Fibroblast of skin of back (primary cell): ENCODE measurements around the gene COL6A3.
"Not testable (repeated sequence)": the region's sequence is repeated elsewhere in the genome, so short reads cannot be mapped to it uniquely, and the experiment has no call there.

Source experiments
- DNase-seq: peaks from one replicate; pipeline ENCODE4 v3.0.0-alpha.2; 2013

Gene COL6A3

DNA sequence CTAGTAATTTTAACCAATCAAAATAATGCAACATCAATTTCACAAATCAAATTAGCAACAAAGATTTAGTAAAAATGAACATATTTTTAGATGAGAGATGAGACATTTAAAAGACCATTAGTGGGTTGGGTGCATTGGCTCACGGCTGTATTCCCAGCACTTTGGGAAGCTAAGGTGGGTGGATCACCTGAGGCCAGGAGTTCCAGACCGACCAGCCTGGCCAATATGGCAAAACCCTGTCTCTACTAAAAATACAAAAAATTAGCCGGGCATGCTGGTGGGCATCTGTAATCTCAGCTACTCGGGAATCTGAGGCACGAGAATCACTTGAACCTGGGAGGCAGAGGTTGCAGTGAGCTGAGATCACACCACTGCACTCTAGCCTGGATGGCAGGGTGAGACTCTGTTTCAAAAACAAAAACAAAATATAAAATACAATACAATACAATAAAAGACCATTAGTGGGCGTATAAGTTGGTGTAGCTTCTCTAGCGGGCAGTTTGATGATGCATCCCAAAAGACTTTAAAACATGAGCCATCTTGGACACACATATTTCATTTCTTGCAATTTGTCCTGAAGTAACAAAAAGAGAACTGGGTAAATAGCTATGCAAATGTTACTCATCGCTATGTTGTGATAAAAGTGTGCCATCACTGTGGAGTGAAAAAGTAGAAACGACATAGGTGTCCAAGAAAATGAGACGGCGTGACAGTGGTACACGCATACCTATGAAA, 101.8 kb downstream of the COL6A3 start:
- DNase-seq, result peak; percentile 86

DNA sequence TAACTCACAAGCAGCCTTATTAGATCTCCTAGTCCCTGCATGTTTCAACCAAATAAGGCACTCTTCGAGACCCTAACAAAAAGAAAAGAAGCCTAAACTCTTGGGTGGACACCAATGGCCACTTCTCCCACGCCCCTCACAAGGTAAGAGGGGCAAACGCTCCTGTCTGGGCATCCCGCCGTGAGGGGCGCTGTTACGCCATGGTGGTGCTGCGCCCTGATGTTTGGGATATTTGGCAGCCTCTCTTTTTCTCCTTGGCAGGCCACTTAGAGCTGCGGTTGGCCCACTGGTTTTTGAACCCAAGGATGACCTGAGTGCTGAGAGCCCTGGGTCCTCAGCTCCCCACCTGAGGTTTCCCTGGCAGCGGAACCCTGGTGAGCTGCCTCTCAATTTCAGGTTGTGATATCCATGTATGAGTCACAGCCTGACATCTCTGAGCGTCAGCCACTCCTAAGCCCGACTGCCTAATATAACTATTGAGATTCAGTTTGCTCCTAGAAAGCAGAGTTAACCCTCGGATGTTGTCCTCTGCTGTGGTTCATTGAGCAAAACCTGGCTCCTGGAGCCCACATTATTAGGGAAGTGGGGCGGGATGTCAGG, 103.3 kb downstream of the COL6A3 start:
- peak; percentile 42 for DNase-seq

DNA sequence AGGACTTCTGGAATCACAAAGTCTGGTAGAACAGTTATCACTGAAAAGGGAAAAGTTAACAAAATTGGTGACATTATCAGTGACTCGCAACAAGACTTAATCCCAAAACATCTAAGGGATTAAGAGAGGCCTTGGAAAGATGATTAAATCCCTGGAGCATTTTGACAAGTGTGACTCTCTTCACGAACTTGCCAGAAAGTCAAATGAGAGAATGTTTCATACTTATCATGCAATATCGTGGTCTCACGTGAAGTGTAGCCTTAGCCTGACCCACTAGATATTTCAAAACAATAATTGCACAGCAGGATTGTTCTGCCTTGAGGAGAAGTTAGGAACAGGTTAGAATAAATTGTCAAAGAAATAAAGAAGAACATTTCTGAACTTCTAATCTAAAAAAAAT, 104.5 kb downstream of the COL6A3 start:
- peak; percentile 76 for DNase-seq

DNA sequence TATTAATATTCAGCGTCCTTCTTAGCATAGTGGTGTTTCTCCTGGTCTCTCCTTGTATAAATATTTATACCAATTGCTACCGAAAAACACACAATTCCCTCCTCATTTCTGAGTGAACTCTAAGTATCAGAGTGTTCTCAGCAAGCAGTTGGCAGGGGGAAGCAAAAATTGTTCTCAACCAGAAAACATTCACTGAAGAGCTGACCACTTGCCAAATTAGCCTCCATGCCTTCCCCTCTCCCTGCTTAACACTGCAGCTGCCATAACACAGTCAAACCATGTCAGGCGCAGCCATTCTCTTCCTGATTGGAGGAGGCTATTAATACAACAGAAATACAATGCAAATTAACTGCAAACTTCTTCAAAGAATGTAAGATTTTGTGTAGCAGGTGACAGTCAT, 105.0 kb downstream of the COL6A3 start:
- no peak for DNase-seq

DNA sequence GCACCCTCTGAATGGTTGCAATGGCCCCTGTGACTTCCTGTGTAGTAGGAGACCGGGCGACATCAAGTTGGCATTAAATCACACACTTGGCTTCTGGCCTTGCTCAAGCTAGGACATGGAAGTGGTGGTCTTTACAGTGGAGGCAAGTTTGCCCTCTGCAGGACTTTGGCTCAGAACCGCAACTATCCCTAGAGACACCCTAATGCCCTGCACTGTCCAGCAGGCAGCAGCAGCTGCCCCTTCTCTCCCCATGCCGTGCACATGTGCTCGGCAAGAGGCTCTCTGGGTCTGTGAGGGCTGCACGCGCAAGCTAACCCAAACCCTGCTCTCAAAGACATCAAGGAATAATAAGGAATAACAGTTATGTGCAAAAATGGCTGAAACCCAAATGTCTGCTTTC, 106.5 kb downstream of the COL6A3 start:
- DNase-seq, result no peak

- DNase-seq, result peak; percentile 56
Measured at GRCh38 chr2:237306787-237307170, 107.2 kb downstream of the COL6A3 start.

DNA sequence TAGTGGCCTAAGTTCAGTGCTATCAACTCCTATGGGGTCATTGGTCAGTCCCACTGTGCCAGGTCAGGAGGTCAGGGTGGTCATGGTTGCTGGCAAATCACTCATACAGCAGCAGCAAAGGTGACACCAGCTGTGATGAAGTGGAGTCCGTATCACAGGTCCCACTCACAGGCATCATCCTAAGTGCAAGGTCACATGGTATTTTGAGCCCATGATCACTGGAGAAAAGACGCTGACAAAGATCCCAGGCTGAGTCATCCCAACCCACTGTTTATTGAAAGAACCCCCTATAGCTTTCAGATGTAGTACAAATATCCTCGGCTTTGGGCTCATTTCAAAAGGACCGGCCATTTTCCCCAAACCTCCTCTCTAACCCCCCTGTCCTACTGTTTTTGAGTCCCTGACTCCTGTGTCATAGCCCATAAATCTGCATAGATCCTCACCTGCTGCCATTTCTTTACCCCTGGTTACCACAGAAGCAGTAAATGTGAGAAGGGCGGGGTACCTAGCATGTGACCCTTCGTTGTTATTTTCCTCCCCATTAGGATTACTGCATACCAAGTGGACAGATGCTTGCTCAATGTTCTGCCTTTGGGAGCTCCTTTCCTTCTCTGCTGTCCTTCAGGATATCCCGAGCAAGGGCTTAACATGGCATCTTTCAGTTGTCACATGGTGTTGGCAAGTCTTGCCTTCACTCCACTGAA, 107.7 kb downstream of the COL6A3 start:
- peak; percentile 91 for DNase-seq

DNA sequence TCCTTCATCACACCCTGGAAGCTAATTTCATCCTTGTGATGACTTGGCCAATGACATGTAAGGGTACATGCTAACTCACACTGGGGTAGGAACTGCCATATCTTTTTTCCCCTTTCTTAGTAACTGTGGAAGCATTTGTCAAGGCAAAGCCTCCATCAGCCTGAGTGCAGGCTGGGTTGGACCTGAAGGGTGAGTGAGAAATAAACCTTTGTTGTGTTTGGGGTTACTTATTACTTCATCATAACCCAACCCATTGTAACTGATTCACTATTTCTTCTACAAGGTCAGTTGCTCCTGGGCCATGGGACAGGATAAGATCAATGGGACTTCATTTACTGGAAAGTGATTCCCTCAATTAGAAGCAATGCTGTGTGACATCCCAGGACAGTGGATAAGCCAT, 108.4 kb downstream of the COL6A3 start:
- no peak for DNase-seq

DNA sequence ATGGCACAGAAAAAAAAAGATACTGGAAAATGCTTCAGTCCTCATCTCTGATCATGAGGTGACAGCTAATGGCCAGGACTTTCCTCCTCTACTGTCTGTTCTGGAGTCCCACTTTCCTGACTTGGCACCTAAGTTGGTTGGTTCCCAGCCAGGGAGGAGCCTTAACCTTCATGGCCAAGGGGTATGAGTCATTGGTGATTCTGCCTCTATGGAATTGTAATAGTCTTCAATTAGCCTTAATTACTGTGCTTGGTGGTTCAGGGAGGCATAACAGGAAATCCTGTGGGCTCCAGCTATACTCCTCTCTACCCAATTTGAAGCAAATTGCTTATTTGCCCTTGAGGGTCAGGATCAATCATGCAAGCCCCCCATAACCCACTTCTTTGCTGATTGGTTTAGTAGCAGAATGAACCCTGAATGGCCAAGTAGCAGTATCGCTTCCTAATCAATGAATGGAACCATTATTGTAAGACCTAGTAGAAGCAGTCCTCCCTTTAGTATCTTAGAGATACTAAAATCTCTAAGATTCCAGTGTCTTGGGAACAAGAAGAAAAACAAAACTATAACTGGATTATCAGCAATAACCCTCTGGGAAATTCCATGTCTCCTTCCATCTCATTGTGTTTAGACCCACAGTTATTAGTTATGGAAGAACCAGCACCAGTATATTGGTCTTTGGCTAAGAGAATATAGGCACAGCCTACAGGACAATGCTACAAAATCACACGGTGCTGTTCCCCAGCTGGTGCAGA, 109.0 kb downstream of the COL6A3 start:
- DNase-seq, result peak; percentile 93

DNA sequence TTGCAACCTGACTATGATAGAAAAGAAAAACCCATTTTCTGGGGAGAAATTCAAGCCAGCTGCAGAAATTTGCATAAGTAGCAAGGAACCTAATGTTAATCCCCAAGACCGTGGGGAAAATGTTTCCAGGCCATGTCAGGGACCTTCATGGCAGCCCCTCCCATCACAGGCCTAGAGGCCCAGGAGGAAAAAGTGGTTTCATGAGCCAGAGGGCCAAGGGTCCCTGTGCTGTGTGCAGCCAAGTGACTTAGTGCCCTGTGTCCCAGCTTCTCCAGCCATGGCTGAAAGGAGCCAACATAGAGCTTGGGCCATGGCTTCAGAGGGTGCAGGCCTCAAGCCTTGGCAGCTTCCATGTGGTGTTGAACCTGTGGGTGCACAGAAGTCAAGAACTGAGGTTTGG, 110.7 kb downstream of the COL6A3 start:
- DNase-seq, result not testable (repeated sequence)

GRCh38 chr2:237301595-237301994, 112.4 kb downstream of the COL6A3 start:
- DNase-seq, result no peak

GRCh38 chr2:237300739-237301138, 113.2 kb downstream of the COL6A3 start:
- no peak for DNase-seq

DNA sequence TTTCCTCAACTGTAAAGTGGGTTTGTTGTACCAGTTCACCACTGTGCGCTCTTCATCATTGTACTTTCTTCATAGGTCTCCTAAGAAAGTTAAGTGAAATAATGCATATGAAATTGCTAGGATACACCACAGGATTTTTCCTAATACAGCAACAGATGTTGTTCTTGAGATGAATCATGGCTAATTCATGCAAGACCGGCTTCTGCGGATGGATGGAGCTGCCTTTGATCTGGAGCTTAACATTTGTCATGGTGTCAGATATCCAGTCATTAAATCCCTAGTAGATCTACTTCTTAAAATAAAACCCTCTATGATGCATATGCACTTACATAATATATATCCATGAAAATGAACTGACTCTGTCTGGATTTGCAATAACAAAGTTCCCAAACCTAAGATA, 114.1 kb downstream of the COL6A3 start:
- peak; percentile 99 for DNase-seq

- peak; percentile 64 for DNase-seq
Measured at GRCh38 chr2:237298151-237299118, 115.5 kb downstream of the COL6A3 start.

- DNase-seq, result no peak
Measured at GRCh38 chr2:237297421-237298150, 116.4 kb downstream of the COL6A3 start.

GRCh38 chr2:237296756-237297155, 117.2 kb downstream of the COL6A3 start:
- DNase-seq, result peak; percentile 56

GRCh38 chr2:237295889-237296480, 118.0 kb downstream of the COL6A3 start:
- DNase-seq, result no peak

DNA sequence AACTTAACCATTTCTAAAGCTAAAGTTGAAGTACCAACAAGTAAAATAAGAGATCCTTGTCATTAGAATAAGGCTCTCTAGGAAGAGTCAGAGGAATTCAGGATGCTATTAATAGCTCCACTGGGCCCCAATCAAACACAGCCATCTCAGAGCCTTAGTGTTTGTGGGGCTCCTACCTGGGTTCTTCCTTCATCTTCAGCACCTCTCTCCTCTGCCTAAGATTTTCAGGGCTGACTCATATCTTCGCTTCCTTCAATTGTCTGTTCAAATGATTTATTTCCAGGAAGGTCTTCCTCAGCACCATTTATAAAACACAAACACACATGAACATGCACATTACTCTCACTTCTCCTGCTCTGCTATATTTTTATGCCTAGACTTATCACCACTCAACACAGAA, 119.5 kb downstream of the COL6A3 start:
- peak; percentile 33 for DNase-seq

DNA sequence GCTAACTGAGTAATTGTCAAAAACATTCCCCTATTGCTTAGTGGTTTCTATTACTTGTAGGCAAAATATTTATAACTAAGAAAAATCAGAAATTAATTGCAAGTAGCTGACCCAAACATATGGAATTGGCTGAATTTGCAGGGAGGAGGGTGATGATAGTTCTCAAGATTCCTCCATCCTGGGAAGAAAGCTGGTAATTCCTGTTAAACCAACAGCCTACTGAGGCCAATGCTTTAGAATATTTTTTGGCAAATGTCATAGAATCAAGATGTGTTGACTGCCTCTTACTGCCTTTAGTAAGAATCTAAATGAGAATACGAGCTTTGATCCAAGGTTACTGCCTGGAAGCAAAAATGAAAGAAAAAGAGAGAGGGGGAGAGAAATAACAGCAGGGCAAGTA, 120.0 kb downstream of the COL6A3 start:
- peak; percentile 74 for DNase-seq

DNA sequence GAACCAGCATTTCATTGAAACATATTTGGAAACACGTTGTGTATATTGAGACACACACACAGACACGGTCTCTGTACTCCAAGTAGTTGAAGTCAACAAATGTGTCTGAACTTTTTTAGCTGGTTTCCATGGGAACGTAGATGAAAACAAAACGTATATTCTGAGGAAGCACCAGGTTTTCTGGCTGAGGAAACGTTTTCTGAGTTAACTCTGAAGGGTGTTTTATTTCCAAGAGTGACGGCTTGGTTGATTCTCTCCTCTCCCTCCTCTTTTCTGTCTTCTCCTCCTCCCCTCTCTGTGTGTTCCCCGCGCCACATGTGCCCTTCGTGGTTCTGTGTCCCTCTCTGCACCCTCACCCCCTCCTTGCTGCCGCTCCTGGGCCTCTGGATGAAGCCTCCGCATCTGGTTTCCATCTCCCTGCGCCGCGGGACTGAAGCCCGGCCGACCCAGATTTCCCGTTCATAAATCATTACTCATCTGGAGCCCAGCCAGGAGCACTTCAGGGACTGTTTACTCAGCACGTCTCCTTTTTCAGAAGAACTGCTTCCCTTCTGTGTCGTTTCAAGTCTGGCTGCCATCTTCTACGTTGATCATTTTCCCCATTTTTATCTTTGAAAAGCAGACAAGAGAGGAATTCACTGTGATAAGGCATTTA, 122.7 kb downstream of the COL6A3 start:
- DNase-seq, result peak; percentile 99
